A172 (cell line): ENCODE data around the gene LCP2. TPM values are rescaled to one million over a fixed set of nuclear protein-coding genes. Genes with fewer than 3 reads are reported as not detected.
"Not testable (repeated sequence)": the region's sequence is repeated elsewhere in the genome, so short reads cannot be mapped to it uniquely, and the experiment has no call there.

Experiments
- DNase-seq: peaks from one replicate; pipeline ENCODE4 v3.0.0-alpha.2; 2015; ENCODE audit warnings: low spot score
- total RNA-seq: library from RNA; depleted of rRNA; stranded (reverse); fragments of >200 nt; shearing (Covaris generic); gene quantifications from 2 replicates; pipeline ENCODE4 v1.2.3, GENCODE V29; 2014

The LCP2 gene
- total RNA-seq, 1 experiment from 2014 or later, result not detected

GRCh38 chr5:170248931-170249227, 48.7 kb downstream of the LCP2 start:
- not testable (repeated sequence) for DNase-seq

DNA sequence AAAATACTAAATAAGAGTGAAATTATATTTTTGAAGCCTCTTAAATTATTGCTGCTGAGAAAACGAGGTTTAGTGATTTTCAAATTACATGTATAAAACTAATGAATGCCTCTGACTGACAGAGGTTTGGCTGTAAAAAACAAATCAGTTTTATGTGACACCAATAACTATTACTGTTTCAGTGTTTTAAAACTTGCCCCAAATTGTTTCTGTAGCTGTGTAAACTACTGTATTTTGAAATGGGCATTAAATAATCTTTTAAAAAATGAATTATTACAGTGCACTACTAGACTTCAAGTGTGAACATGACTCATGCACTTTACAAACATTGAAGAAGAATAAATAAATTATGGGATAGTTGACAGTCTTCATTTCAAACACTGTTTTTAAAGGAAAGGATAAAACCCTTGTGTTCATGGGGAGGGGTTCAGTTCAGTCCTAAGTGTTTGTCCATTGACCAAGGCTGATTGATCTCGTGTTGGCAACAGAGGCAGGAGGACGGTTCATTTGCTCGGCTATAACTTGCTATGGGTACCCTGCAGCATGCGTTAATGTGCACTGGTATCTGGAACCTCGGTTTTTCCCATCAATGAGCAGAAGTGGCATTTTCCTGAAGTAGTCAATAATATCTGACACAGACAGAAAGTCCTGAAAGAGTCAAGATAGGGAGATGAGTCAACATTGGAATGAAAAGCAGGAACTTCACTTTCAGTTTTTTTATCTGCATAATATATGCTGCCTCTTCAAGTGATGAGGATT, 49.2 kb downstream of the LCP2 start:
- no peak for DNase-seq

GRCh38 chr5:170247363-170247762, 50.2 kb downstream of the LCP2 start:
- DNase-seq, result no peak

DNA sequence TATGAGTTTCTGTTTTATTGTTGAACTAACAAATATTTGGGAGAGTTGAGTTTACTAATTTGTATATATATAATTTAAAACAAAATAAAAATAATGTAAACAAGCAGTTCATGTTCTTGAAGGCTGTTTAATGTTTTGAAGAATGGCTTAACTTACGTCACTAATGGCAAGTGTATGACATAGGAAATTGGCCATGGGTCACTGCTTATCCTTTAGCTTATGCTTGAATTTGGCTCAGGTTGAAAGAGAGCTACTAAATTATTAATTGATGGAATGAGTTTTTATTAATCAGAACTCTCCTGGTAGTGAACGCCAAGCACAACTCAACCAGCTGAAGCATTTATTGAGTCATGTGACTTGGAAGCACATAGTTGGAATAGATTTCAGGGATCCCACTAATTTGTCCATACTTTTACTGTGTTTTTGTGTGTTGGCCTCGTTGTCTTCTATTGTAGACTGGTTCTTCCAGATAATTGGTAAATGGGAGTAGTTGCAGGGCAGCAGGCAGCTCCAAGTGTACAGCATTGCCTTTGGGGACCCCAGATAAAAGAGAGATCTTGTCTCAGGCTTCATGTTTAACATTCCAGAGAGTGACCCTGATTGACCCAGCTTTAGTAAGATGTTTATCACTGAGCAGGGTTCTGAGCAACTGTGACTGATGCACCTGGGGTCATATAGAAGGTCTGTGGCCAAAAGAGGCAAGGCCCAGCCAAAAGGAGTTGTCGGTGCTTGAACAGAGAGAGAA, 51.3 kb downstream of the LCP2 start:
- no peak for DNase-seq

- DNase-seq, result not testable (repeated sequence)
Observed at GRCh38 chr5:170245436-170245835, 52.1 kb downstream of the LCP2 start.

DNA sequence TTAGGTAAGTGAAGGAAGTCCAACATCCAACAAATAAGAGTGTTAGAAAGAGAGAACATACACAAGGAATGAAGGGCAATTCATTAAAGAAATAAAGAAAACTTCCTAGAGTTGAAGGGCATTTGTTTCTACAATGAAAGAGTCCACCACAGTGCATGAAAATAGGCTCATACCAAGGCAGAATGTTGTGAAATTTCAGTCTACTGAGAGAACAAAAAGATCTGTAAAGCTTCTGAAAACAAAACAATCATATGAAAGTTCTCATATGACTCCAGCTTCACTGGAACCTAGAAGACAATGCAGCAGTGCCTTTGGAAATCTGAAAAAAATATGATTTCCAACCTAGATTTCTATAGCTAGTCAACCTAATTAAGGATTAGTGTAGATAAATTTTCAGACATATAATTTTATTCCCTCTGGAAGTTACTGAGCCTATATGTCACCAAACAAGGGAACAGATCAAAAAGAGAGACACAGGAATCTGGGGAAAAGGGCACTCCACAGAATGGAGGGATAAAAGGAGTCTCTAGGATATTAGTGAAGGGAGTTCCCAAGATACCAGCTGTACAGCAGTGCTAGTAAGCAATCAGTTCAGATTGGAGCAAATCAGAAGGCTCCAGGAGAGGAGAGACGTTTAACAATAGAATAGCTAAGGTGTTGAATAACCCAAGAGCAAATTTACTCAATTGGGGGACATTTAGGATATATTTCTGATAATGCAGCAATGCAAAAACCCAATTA, 59.0 kb downstream of the LCP2 start:
- no peak for DNase-seq

DNA sequence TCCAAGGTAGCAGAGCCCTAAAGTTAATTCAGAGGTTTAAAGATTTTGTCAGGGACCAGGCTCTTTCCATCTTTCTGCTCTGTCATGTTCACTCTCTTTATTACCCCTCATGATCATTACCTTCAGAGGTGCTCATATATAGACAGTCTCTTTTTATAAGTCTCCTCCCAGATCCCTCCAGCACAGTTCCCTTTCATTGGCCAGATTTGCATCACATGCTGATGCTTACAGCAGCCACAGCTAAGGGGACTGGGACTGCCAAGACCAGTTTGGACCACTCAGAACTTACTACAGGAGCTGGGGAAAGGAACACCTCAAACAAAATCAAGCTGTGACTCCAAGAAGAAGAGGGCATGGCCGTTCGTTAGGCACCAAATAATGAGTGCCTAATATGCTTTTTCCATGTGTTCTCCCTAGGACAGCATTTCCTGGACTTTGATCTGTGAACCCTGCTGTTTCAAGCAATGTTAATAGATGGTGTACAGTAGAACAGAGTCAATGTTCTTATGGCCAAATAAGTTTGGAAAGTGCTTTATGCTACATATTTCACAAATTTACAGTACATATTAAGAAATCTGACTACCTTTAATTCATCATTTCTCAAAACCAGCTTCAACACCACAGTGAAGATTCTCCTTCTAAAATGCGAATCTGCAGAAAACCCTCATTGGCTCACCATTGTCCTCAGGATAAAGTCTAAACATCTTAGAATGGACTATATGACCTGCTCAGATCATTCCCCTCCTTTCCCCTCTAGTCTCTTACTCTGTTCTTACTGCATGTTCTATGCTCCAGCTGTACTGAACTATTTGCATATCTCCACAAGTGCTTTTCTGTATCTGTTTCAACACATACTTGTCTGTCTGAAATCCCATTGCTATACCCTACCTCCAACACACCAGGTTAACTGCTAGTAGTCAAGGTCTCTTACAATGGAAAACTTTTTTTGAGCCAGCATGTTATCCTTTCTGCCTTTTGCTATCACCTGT, 61.4 kb downstream of the LCP2 start:
- DNase-seq, result no peak

DNA sequence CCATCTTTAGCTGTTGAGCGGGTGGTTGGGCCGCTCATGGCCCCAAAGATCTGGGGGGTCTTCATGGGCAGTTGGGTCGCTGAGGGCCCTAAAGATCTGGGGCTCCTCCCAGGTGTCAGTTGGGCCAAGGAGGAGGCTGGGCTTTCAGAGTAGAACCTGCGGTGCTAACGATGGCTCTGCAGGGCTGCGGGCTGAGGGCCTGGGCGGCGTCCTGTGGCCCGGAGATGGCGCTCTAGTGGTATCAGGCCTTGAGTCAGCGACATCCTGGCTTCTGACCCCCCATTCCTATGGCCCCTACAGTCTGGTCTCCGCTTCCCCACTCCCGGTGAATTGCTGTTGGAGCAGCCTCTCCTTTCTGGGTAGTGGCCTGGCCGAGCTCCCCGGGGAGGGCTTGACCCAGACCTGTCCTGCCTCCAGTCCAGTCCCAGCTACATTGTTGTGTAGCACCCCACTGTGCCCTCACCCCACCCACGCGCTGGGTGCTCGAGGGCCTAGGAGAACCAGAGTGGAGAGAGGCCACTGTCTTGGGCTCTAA, 64.2 kb downstream of the LCP2 start:
- DNase-seq, result no peak

DNA sequence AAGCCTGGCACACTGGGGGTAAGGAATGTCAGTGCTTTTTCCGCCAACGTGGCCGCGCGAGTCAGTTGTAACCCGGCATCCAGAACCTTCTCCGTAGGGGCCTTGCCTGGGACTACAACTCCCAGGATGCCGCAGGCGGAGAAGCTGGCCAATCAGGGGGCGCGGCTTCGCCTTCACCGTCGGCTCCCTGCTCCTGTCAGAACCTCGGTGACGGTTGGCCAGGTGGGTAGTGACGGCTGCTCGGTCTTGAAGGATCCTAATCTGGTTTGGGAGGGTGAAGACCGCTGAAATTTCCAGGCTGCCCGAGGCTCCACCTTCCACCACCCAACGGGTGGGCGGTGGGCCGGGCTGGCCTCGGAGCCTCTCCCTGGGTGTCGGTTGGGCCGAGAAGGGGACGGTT, 64.8 kb downstream of the LCP2 start, which contains the start of gene C5orf58:
Gene C5orf58, plus strand, starts transcription at position 200 of the 400 bp plus-strand sequence. CDS start 1,992 bp downstream, outside the sequence.
- no peak for DNase-seq

DNA sequence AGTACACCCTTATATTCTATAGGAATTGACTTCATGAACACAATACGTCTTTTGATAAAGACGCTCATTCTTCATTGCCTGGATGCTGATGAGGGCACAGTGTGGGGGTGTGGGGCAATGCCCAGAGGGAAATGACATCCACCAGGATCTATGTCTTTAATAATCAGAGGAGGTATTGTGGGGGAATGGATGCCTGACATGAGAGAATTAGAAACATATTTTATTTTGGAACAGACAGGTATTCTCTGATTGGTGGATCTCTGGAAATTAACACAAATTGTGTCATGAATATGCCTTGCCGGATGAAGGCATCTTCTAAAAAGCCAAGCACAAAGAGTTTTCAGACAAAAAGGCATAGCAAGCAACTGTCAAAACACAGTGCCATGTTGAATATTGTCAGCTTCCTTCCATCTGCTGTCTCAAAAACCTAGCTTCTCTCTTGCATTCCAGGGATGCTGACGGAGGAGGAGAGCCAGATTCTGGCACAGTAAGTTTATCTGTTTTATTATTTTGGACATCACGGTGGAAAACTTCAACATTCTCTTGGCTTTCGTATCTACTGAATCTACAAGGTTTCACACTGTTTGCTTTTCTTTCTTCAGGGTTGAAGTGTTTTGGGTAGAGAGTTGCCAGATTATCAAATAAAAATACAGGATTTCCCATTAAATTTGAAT, 68.7 kb downstream of the LCP2 start:
- no peak for DNase-seq

GRCh38 chr5:170226661-170227060, 70.9 kb downstream of the LCP2 start:
- DNase-seq, result no peak

DNA sequence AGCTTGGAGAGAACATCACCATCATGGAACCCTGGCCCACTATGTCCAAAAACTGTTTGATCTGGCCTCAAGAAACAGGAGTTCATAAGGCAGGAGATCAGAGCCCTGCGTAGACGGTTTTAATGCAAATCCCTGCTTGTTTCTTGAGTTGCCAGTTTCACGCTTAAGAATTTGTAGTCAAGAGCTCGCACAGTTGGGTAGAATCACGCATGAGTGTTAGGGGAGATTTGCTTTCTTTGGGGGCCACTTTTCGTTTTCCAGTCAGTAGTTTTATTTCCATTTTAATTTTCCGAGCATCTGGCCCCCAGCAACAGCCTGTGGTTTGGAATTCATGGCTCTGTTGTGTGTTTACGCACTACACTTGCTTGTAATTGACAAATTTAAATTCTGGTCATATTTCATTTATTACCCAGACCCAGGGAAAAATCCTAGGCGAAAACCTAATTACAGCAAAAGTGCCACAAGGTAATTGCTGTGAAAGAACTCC, 71.4 kb downstream of the LCP2 start:
- DNase-seq, result no peak

- peak; percentile 67 for DNase-seq
Observed at GRCh38 chr5:170225326-170226128, 72.0 kb downstream of the LCP2 start.

DNA sequence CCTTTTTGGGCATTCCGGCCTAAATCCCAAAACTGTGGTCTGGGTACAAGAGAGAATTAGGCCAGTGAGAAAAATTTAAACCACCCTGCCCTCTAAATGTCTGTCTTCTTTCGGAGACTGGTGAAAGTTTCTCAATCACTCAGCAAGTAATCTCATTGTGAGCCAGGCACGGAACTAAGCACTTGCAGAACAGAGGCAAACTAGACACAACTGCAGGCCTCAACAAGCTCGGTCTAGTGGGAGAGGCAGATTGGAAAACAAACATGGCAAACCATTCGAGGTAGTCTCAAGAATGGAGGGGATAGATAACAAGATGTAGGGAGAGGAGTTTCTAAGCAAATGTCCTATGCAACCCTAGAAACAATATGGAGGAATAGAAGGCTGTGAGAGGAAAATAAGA, 73.7 kb downstream of the LCP2 start:
- DNase-seq, result no peak

GRCh38 chr5:170223360-170223759, 74.2 kb downstream of the LCP2 start:
- no peak for DNase-seq

DNA sequence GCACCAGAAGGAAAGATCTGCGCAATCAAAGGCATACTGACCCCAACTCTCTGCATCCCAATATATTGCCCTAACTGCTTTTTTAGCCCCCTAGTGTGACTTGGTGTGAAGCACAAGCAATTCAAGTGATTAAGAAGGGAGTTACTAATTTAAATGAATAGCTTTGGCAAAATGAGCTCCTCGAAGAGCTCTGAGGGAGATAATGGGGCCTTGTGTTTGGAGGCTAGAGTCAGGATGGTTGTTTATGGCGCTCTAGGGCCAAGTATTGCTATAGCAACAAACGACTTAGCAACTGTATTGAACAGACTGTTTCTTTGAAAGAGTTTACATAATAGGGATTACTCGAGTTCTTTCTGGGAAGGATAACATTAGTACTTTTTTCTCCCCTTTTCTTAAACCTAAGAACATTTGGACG, 76.2 kb downstream of the LCP2 start:
- DNase-seq, result no peak

DNA sequence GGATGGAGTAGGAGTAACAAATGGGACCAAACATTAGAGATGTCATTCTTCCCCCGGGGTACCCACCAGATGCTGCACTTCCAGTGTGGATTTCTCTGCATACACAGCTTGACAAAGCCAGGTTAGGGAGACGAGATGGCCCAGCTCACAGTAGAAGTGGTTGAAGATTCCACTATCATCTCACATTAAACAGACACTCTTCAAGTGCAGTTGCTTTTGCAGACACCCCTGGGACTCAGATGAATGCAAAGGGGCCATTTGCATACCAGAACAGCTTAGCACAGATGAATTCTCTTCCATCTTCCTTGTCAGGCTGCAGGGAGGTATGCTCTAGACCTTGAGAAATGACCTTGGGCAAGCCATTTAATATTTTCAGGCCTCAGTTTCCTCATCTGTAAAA, 77.4 kb downstream of the LCP2 start:
- no peak for DNase-seq

- DNase-seq, result peak; percentile 96
Observed at GRCh38 chr5:170219615-170220014, 78.0 kb downstream of the LCP2 start.

GRCh38 chr5:170218726-170219125, 78.9 kb downstream of the LCP2 start:
- no peak for DNase-seq

DNA sequence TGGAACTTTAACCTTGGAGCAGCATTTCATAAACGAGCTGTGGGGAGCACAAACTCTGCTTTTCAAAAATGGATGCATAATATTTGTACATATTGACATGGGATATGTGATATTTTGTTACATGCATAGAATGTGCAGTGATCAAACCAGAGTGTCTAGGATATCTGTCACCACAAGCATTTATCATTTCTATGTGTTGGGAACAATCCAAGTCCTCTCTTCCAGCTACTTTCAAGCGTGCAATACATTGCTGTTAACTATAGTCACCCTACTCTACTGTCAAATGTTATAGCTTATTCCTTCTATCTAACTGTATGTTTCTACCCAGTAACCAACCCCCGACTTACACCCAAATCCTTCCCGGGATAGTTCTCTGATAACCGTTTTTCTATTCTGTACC, 79.7 kb downstream of the LCP2 start:
- DNase-seq, result no peak
